OCI-LY7 (cell line): ENCODE measurements around the gene SDC4.

ENCODE experiments used
- CTCF ChIP-seq: fragments of 200-600 bp; sonication (generic); conservative IDR thresholded peaks from 2 replicates; pipeline ENCODE4 v1.5.1; 2014; ENCODE audit warnings: mild to moderate bottlenecking, antibody characterized with exemption, low read length, moderate library complexity, mixed read lengths
- EZH2phosphoT487 ChIP-seq: fragments of 200-600 bp; sonication (generic); IDR thresholded peaks from 2 replicates; pipeline ENCODE4 v1.6.1; 2018; ENCODE audit warnings: low read depth, borderline replicate concordance, mild to moderate bottlenecking, mixed run types, antibody characterized with exemption, low read length, moderate library complexity, mixed read lengths

- TF ChIP-seq CTCF = no peak
- TF ChIP-seq EZH2phosphoT487 = no peak
These were observed 34.3 kb downstream of the SDC4 start for GRCh38 chr20:45313943-45314342.
